Measurements from ENCODE around the gene AGBL1.

Gene AGBL1

GRCh38 chr15:86139828-86140227 is 60.2 kb downstream of the AGBL1 start:
- H3K4me3 ChIP-seq (ENCODE audit: low read depth, low read length): no peak overlapping the region
- TF ChIP-seq CTCF (IDR thresholded peaks at IDR 0.05; ENCODE audit: borderline replicate concordance, insufficient read depth, low read depth, low read length): 0 out of 2 replicates have a peak, but pooled peaks have one; percentile 6

GRCh38 chr15:86154705-86155104 is 75.0 kb downstream of the AGBL1 start:
- H3K4me3 ChIP-seq (ENCODE audit: low read depth, low read length): no peak overlapping the region
- TF ChIP-seq CTCF (IDR thresholded peaks at IDR 0.05; ENCODE audit: borderline replicate concordance, insufficient read depth, low read depth, low read length): no peak

- H3K4me3 ChIP-seq (ENCODE audit: low read depth, low read length): no peak overlapping the region
- TF ChIP-seq CTCF (IDR thresholded peaks at IDR 0.05; ENCODE audit: borderline replicate concordance, insufficient read depth, low read depth, low read length): no peak
Observed at GRCh38 chr15:86155551-86155950, 75.9 kb downstream of the AGBL1 start.

- no peak for TF ChIP-seq CTCF (IDR thresholded peaks at IDR 0.05; ENCODE audit: borderline replicate concordance, insufficient read depth, low read depth, low read length)
- H3K4me3 ChIP-seq (ENCODE audit: low read depth, low read length): no peak overlapping the region
Observed at GRCh38 chr15:86157606-86158293, 78.1 kb downstream of the AGBL1 start.

GRCh38 chr15:86159468-86159867 is 79.8 kb downstream of the AGBL1 start:
- no peak overlapping the region for H3K4me3 ChIP-seq (ENCODE audit: low read depth, low read length)
- no peak for TF ChIP-seq CTCF (IDR thresholded peaks at IDR 0.05; ENCODE audit: borderline replicate concordance, insufficient read depth, low read depth, low read length)

- TF ChIP-seq CTCF (IDR thresholded peaks at IDR 0.05; ENCODE audit: borderline replicate concordance, insufficient read depth, low read depth, low read length): no peak
- H3K4me3 ChIP-seq (ENCODE audit: low read depth, low read length): no peak overlapping the region
Observed at GRCh38 chr15:86161250-86161649, 81.6 kb downstream of the AGBL1 start.

GRCh38 chr15:86162172-86162591 is 82.5 kb downstream of the AGBL1 start:
- no peak for TF ChIP-seq CTCF (IDR thresholded peaks at IDR 0.05; ENCODE audit: borderline replicate concordance, insufficient read depth, low read depth, low read length)
- H3K4me3 ChIP-seq (ENCODE audit: low read depth, low read length): no peak overlapping the region

All from GM12875 (cell line).